ENCODE results near the gene SNX1. TPM values are rescaled to one million over a fixed set of nuclear protein-coding genes. Genes with fewer than 3 reads are reported as not detected.

SNX1 gene
- total and polyA plus RNA-seq, 2 donors (not counting 1 experiment from before 2014, with no cell fraction given), result 42.9 to 95.7 TPM

GRCh38 chr15:64092864-64093626 is 2.7 kb upstream of the SNX1 start:
- peak; percentile 61 to 80 for DNase-seq (ENCODE audit: low read depth in 2 of 2)
- H3K4me1 ChIP-seq (ENCODE audit: control insufficient read depth, extremely low read depth, insufficient read depth, low read length), result peaks cover 5% of the 10 kb centered on the region
- no peaks in the 10 kb centered on the region for H4K20me1 ChIP-seq (ENCODE audit: control insufficient read depth, extremely low read depth, insufficient read depth, low read length)
- H3K27me3 ChIP-seq (ENCODE audit: control insufficient read depth, insufficient read depth, low read length), result no peaks in the 10 kb centered on the region
- TF ChIP-seq EZH2 (IDR thresholded peaks at IDR 0.05; ENCODE audit: low read length, missing control alignments) (no peak), CTCF (conservative IDR thresholded peaks at IDR 0.05 in 1 of 2, IDR thresholded peaks at IDR 0.05 in 1 of 2; ENCODE audit: low read depth in 1 of 2, low read length in 2 of 2) (peak in 1 of 2 donors; percentile 20)
- H3K9ac ChIP-seq (ENCODE audit: insufficient read depth, low read length), result peak overlapping the region; percentile 72
- peak overlapping the region; percentile 80 for H2AFZ ChIP-seq (ENCODE audit: low read length)
- peak overlapping the region; percentile 67 to 89 (median 80) for H3K4me3 ChIP-seq (replicated peaks in 1 of 4; ENCODE audit: control extremely low read depth in 1 of 4, insufficient read depth in 1 of 4, low read depth in 3 of 4, low read length in 4 of 4)
- peak overlapping the region; percentile 92 for H3K27ac ChIP-seq (ENCODE audit: insufficient read depth, low read length)
- H3K36me3 ChIP-seq (ENCODE audit: control insufficient read depth, insufficient read depth, low read length), result peaks cover 2% of the 10 kb centered on the region
- H3K9me3 ChIP-seq (ENCODE audit: control insufficient read depth, insufficient read depth, low read depth, low read length), result no peaks in the 10 kb centered on the region
- H3K4me2 ChIP-seq (ENCODE audit: extremely low read depth, insufficient read depth, low read length), result peak overlapping the region; percentile 84
- H3K79me2 ChIP-seq (ENCODE audit: control insufficient read depth, insufficient read depth, low read length), result peaks cover 44% of the 10 kb centered on the region

GRCh38 chr15:64093627-64094417 is 2.0 kb upstream of the SNX1 start, which contains the start of gene CIAO2A:
Gene CIAO2A, minus strand, starts transcription at chr15:64093838. Its CDS starts 70 bp downstream, at chr15:64093768.
- Histone ChIP-seq H3K4me1 (ENCODE audit: control insufficient read depth, extremely low read depth, insufficient read depth, low read length) (peaks cover 5% of the 10 kb centered on the region), H4K20me1 (ENCODE audit: control insufficient read depth, extremely low read depth, insufficient read depth, low read length) (no peaks in the 10 kb centered on the region), H3K9ac (ENCODE audit: insufficient read depth, low read length) (peak within 1 kb of the TSS; percentile 72), H3K4me3 (replicated peaks in 1 of 4; ENCODE audit: control extremely low read depth in 1 of 4, insufficient read depth in 1 of 4, low read depth in 3 of 4, low read length in 4 of 4) (peak within 1 kb of the TSS; percentile 67 to 89 (median 80)), H3K27me3 (ENCODE audit: control insufficient read depth, insufficient read depth, low read length) (no peaks in the 10 kb centered on the region), H3K36me3 (ENCODE audit: control insufficient read depth, insufficient read depth, low read length) (no peaks in the 10 kb centered on the region), H2AFZ (ENCODE audit: low read length) (peak within 1 kb of the TSS; percentile 94), H3K4me2 (ENCODE audit: extremely low read depth, insufficient read depth, low read length) (peak within 1 kb of the TSS; percentile 86), H3K27ac (ENCODE audit: insufficient read depth, low read length) (peak within 1 kb of the TSS; percentile 92), H3K79me2 (ENCODE audit: control insufficient read depth, insufficient read depth, low read length) (peaks cover 51% of the 10 kb centered on the region), H3K9me3 (ENCODE audit: control insufficient read depth, insufficient read depth, low read depth, low read length) (no peaks in the 10 kb centered on the region)
- DNase-seq (ENCODE audit: low read depth in 2 of 2), result peak; percentile 98 to 99
- TF ChIP-seq EZH2 (IDR thresholded peaks at IDR 0.05; ENCODE audit: low read length, missing control alignments), result no peak
- no peak for TF ChIP-seq CTCF (conservative IDR thresholded peaks at IDR 0.05 in 1 of 2, IDR thresholded peaks at IDR 0.05 in 1 of 2; ENCODE audit: low read depth in 1 of 2, low read length in 2 of 2)

GRCh38 chr15:64095431-64095794 is 369 bp upstream of the SNX1 start:
- H4K20me1 ChIP-seq (ENCODE audit: control insufficient read depth, extremely low read depth, insufficient read depth, low read length), result no peaks in the 10 kb centered on the region
- H2AFZ ChIP-seq (ENCODE audit: low read length), result peak overlapping the region; percentile 79
- peak overlapping the region; percentile 28 for H3K4me2 ChIP-seq (ENCODE audit: extremely low read depth, insufficient read depth, low read length)
- peak overlapping the region; percentile 43 for H3K27ac ChIP-seq (ENCODE audit: insufficient read depth, low read length)
- H3K9me3 ChIP-seq (ENCODE audit: control insufficient read depth, insufficient read depth, low read depth, low read length), result no peaks in the 10 kb centered on the region
- no peak overlapping the region for H3K9ac ChIP-seq (ENCODE audit: insufficient read depth, low read length)
- no peaks in the 10 kb centered on the region for H3K27me3 ChIP-seq (ENCODE audit: control insufficient read depth, insufficient read depth, low read length)
- peak overlapping the region in 2 of 4 experiments; percentile 39 to 78 for H3K4me3 ChIP-seq (replicated peaks in 1 of 4; ENCODE audit: control extremely low read depth in 1 of 4, insufficient read depth in 1 of 4, low read depth in 3 of 4, low read length in 4 of 4)
- no peaks in the 10 kb centered on the region for H3K36me3 ChIP-seq (ENCODE audit: control insufficient read depth, insufficient read depth, low read length)
- H3K79me2 ChIP-seq (ENCODE audit: control insufficient read depth, insufficient read depth, low read length), result peaks cover 63% of the 10 kb centered on the region
- TF ChIP-seq CTCF (conservative IDR thresholded peaks at IDR 0.05 in 1 of 2, IDR thresholded peaks at IDR 0.05 in 1 of 2; ENCODE audit: low read depth in 1 of 2, low read length in 2 of 2) (no peak), EZH2 (IDR thresholded peaks at IDR 0.05; ENCODE audit: low read length, missing control alignments) (no peak)
- H3K4me1 ChIP-seq (ENCODE audit: control insufficient read depth, extremely low read depth, insufficient read depth, low read length), result peaks cover 5% of the 10 kb centered on the region
- DNase-seq (ENCODE audit: low read depth in 2 of 2), result no peak
